Adipocyte (in vitro differentiated cells): Measurements from ENCODE around the gene SLC66A2.
A peak's percentile ranks its signal among the peaks of the same experiment; 100 is the strongest.

Experiments
- DNase-seq: peaks from one replicate; pipeline ENCODE4 v3.0.0-alpha.2; 2015; ENCODE audit warnings: low read depth
- H3K27me3 ChIP-seq: replicated peaks from 2 replicates; pipeline ENCODE4 v1.7.0; 2013; ENCODE audit warnings: mild to moderate bottlenecking, low read length, moderate library complexity; ENCODE audit not compliant: control insufficient read depth, insufficient read depth
- H3K36me3 ChIP-seq: 2 replicates; pipeline ENCODE4 v1.7.0; 2013; ENCODE audit warnings: low read length, mild to moderate bottlenecking, moderate library complexity; ENCODE audit not compliant: control insufficient read depth, insufficient read depth, severe bottlenecking
- H3K4me1 ChIP-seq: 2 replicates; pipeline ENCODE4 v1.7.0; 2013; ENCODE audit warnings: mild to moderate bottlenecking, low read length, moderate library complexity; ENCODE audit not compliant: control insufficient read depth, insufficient read depth
- H3K4me3 ChIP-seq: 2 replicates; pipeline ENCODE4 v1.7.0; 2013; ENCODE audit warnings: mild to moderate bottlenecking, low read length, moderate library complexity
- H3K9ac ChIP-seq: 2 replicates; pipeline ENCODE4 v1.7.0; 2013; ENCODE audit warnings: mild to moderate bottlenecking, low read length, moderate library complexity
- H3K9me3 ChIP-seq: 2 replicates; pipeline ENCODE4 v1.7.0; 2013; ENCODE audit warnings: mild to moderate bottlenecking, low read length, moderate library complexity; ENCODE audit not compliant: control insufficient read depth

SLC66A2 gene

GRCh38 chr18:79912994-79913831 lies 38.2 kb downstream of the SLC66A2 start:
- H3K9ac ChIP-seq = no peak overlapping the region
- H3K4me3 ChIP-seq = no peak overlapping the region
- peaks cover 59% of the 10 kb centered on the region for H3K36me3 ChIP-seq
- H3K4me1 ChIP-seq = no peaks in the 10 kb centered on the region
- H3K9me3 ChIP-seq = no peaks in the 10 kb centered on the region
- H3K27me3 ChIP-seq = no peaks in the 10 kb centered on the region
- no peak for DNase-seq

- H3K4me3 ChIP-seq = no peak overlapping the region
- H3K36me3 ChIP-seq = peaks cover 59% of the 10 kb centered on the region
- H3K27me3 ChIP-seq = no peaks in the 10 kb centered on the region
- H3K4me1 ChIP-seq = no peaks in the 10 kb centered on the region
- DNase-seq = no peak
- no peak overlapping the region for H3K9ac ChIP-seq
- no peaks in the 10 kb centered on the region for H3K9me3 ChIP-seq
Measured at GRCh38 chr18:79912409-79912991, 39.0 kb downstream of the SLC66A2 start.

GRCh38 chr18:79911344-79912270 lies 39.8 kb downstream of the SLC66A2 start:
- DNase-seq = no peak
- no peaks in the 10 kb centered on the region for H3K27me3 ChIP-seq
- no peaks in the 10 kb centered on the region for H3K4me1 ChIP-seq
- no peak overlapping the region for H3K9ac ChIP-seq
- H3K9me3 ChIP-seq = no peaks in the 10 kb centered on the region
- peaks cover 55% of the 10 kb centered on the region for H3K36me3 ChIP-seq
- no peak overlapping the region for H3K4me3 ChIP-seq

GRCh38 chr18:79910563-79911343 lies 40.7 kb downstream of the SLC66A2 start:
- Histone ChIP-seq H3K9ac (no peak overlapping the region), H3K4me3 (no peak overlapping the region), H3K36me3 (peaks cover 48% of the 10 kb centered on the region), H3K4me1 (peaks cover 4% of the 10 kb centered on the region), H3K27me3 (no peaks in the 10 kb centered on the region), H3K9me3 (no peaks in the 10 kb centered on the region)
- no peak for DNase-seq

- DNase-seq = no peak
- no peaks in the 10 kb centered on the region for H3K27me3 ChIP-seq
- H3K4me1 ChIP-seq = peaks cover 11% of the 10 kb centered on the region
- peaks cover 34% of the 10 kb centered on the region for H3K36me3 ChIP-seq
- H3K9ac ChIP-seq = no peak overlapping the region
- no peaks in the 10 kb centered on the region for H3K9me3 ChIP-seq
- no peak overlapping the region for H3K4me3 ChIP-seq
Measured at GRCh38 chr18:79906706-79907105, 44.7 kb downstream of the SLC66A2 start.

GRCh38 chr18:79905993-79906392 lies 45.5 kb downstream of the SLC66A2 start:
- no peaks in the 10 kb centered on the region for H3K27me3 ChIP-seq
- DNase-seq = no peak
- peaks cover 33% of the 10 kb centered on the region for H3K36me3 ChIP-seq
- no peaks in the 10 kb centered on the region for H3K9me3 ChIP-seq
- no peak overlapping the region for H3K9ac ChIP-seq
- H3K4me1 ChIP-seq = peaks cover 11% of the 10 kb centered on the region
- H3K4me3 ChIP-seq = peak overlapping the region; percentile 27

GRCh38 chr18:79905389-79905911 lies 46.0 kb downstream of the SLC66A2 start:
- Histone ChIP-seq H3K9ac (no peak overlapping the region), H3K4me1 (peaks cover 11% of the 10 kb centered on the region), H3K4me3 (peak overlapping the region; percentile 27), H3K27me3 (no peaks in the 10 kb centered on the region), H3K36me3 (peaks cover 30% of the 10 kb centered on the region), H3K9me3 (no peaks in the 10 kb centered on the region)
- peak; percentile 7 for DNase-seq

- H3K9me3 ChIP-seq = no peaks in the 10 kb centered on the region
- H3K4me1 ChIP-seq = peaks cover 11% of the 10 kb centered on the region
- no peak overlapping the region for H3K9ac ChIP-seq
- H3K36me3 ChIP-seq = peaks cover 30% of the 10 kb centered on the region
- H3K4me3 ChIP-seq = no peak overlapping the region
- DNase-seq = no peak
- no peaks in the 10 kb centered on the region for H3K27me3 ChIP-seq
Measured at GRCh38 chr18:79904357-79905147, 46.9 kb downstream of the SLC66A2 start.

- no peaks in the 10 kb centered on the region for H3K9me3 ChIP-seq
- no peaks in the 10 kb centered on the region for H3K27me3 ChIP-seq
- no peak overlapping the region for H3K4me3 ChIP-seq
- peaks cover 28% of the 10 kb centered on the region for H3K36me3 ChIP-seq
- H3K4me1 ChIP-seq = peaks cover 11% of the 10 kb centered on the region
- H3K9ac ChIP-seq = no peak overlapping the region
- no peak for DNase-seq
Measured at GRCh38 chr18:79903787-79904356, 47.6 kb downstream of the SLC66A2 start.
